Endometrial microvascular endothelial cells (primary cell): ENCODE data around the gene TSC1. TPM values are rescaled to one million over a fixed set of nuclear protein-coding genes. Genes with fewer than 3 reads are reported as not detected.

Source experiments
- in situ Hi-C: cut with HindIII; loops from 2 replicates; pipeline ENCODE4 v1.10.0; 2017; ENCODE audit warnings: low sequenced_read_pairs, low pct_unique_long_range_greater_than_20kb; ENCODE audit errors: inconsistent ontology term
- total RNA-seq: library from RNA; depleted of rRNA; stranded (reverse); fragments of >200 nt; gene quantifications from one replicate; pipeline ENCODE4 v1.2.3, GENCODE V29; 2015; ENCODE audit errors: inconsistent ontology term

Gene TSC1
- total RNA-seq, 1 donor from 2014 or later: 19.0 TPM

DNA sequence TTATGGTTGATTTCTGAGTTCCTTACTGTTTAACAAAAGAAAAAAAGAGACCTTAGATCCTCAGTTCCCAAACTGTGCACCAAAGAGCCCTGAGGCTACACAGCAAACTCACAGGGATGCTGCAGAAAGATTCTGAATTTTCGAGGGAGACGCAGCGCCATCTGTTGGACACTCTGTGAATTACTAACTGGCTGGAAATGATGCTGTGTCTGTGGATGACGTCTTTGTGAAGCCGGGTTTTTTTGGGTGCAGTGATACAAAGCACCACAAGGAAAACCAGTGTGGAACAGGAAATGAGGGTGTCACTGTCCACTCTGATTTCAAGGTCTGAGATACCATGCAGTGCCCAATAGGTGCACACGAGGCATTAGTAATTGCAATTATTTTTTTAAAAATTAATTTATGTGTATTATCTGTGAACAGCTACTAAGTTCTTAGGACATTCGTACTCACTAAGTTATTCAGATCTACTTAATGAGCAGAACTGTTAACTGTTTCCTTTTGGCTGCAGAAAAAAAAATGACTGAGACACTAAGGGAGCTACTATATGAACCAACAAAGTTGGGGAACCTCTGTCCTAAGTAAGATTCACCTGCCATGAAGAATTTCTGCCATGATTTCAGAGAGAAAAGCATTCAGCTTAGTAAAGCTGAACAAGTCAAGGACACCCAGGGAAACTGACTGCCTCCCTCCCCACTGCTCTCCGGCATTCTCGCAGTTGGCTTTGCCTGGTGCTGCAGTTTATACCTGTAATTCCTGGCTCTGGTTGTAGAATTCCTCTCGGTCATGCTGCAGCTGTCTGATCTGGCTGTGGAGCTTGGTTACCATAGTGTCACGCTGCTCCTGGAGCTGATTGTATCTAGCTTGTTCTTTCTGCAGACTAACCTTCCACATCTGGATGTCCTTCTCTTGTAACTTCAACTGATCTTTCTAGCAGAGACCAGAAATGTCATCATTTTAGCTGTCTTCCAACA lies 42.3 kb downstream of the TSC1 start:
- in situ Hi-C loops: no loop called here

DNA sequence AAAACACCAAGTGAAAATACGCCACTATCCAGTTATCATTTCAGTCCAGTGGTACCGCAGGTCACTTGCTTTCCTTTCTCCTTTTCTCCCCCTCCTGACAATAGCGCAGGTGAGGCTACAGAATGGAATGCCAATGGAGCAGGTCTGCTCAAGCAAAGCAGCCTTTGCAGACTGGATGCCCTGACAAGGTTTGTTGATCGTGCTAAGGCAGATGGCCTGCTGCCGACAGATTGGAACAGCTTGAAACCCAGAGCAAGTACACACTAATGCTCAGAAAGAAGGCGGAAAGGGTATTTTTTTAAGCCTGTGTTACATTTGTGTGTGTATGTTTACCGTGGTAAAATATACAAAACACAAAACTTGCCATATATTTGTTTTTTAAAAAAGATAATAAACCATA lies 46.4 kb downstream of the TSC1 start:
- in situ Hi-C loops: no loop called here

DNA sequence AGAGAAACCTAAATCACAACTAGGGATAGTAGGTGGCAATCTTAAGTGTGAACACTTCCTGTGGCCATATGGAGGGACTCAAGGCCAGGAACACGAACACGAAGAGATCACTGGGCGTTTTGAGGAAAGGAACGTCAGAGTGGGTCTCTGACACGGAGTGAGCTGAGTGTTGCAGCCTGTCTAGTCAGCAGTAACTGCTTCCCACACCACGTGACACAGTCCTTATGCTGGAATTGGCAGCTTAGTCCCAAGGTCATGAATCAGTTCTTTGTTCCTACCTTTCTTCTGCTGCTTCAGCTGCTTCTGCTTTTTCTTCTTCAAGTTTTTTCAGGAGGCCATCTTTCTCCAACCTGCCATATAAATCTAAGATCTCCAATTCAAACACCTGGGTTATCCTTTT lies 47.5 kb downstream of the TSC1 start:
- in situ Hi-C loops: no loop called here

DNA sequence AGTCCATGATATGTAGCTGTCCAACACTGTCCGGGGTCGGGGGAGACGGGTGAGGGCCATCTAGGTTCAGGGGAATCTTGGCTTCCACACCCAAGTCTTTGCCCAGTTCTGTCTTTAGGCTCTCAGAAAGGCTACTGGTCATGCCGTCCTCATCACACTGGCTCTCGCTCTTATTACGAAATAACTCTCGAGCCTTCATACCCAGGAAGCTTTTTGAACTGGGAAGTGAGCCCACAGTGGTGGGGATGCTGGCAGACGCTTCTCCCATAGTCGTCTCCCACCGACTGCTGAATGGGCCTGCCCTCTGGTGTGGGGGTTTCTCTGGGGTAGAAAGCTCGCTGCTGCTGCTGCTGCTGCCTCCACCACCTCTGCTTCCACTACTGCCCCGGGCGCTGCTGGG lies 48.2 kb downstream of the TSC1 start:
- in situ Hi-C loops: no loop called here

DNA sequence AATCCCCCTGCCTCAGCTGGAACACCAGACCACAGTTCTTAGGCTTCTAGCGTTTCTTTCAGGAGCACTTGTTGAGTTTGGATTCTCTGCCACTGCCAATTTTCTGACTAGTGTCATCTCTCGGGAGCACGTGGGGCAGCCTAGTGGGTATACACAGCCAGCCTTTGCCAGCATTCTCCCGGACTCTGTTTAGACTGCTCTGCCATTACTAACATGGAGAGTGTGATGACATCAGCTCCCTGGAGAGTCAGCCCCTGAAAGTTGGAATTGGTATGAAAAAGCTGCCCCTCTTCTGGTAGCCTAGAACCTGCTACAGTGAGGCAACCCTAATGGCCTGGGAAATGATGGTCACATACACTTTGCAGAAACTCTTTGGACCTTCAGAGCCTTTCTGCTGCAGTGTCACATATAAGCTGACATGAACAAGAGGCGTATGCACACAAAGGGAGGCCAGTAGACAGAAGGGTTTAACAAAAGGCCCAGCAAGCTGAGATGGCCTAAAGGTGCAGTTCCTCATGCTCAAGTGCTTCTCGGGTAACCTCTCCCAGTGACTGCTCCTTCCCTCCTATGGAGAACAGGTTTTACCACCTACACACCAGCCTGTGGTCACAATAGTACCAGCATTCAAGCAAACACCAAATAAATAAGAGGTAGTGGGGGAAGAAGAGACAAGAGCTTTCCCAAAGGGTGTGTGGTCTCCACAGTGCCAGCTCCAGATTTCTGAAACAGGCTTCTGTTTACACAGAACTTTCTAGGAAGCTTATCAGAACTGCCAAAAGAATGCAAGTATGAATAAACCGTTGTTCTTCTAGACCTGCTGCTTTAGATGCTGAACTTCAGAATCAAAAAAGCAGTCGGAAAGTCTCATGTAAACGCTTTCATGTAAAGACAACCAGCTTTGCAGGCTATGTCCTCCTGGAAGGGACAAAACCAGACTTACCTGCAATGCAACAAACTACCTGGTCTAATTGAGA lies 49.3 kb downstream of the TSC1 start:
- in situ Hi-C loops: no loop called here

DNA sequence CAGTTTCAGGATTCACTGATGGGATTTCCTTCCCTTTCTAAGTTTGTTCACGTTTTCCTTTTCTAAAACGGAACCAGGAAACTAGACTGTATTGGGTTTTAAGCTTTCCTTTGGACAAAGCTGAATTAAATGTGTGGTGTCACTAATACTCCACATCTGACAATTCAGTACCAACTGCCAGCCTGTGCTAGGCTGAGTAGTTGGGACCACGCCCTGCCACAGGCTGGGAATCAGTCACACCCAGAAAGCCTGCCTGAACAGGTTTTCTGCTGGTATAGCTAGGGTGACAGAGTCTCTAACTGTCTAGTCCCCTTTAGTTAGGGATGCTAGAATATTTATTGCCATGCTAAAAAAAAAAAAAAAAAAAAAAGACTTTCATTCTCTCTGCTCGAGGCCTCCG lies 50.1 kb downstream of the TSC1 start:
- in situ Hi-C loops: no loop called here

DNA sequence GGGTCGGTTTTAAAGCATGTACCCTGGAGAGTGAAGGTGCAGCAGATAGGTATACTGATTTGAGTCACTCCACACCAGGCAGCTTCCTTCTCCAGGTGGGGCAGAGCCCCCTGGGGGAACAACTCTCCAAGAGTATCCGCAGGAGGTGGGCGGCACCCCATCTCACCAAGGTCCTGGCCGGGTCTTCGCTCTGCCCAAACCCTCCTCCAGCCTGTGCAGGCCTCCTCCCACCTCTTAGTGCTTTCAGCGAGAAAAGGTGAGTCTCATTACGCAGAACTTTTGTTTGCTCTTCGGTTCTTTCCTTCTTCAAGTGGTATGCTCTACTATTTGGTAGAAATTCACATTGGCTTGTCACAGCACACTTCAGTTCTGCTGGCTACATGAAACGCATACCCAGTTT lies 52.0 kb downstream of the TSC1 start:
- in situ Hi-C loops: no loop called here

DNA sequence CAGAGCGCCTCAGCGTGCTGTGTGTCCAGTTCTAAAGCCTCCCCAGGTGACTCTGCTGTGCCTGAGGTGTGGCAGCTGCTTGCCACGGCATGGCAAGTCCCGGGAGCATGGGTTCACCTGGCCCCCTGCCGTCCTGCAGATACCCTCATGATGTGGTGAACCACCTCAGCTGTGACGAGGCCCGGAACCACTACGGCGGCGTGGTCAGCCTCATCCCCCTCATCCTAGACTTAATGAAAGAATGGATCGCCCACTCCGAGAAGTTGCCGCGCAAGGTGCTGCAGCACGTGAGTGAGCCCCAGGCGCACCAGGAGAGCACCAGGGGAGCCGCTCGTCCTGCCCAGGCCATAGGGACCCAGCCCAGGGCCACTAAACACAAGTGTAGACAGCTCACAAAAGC lies 56.3 kb downstream of the TSC1 start:
- in situ Hi-C loops: no loop called here

DNA sequence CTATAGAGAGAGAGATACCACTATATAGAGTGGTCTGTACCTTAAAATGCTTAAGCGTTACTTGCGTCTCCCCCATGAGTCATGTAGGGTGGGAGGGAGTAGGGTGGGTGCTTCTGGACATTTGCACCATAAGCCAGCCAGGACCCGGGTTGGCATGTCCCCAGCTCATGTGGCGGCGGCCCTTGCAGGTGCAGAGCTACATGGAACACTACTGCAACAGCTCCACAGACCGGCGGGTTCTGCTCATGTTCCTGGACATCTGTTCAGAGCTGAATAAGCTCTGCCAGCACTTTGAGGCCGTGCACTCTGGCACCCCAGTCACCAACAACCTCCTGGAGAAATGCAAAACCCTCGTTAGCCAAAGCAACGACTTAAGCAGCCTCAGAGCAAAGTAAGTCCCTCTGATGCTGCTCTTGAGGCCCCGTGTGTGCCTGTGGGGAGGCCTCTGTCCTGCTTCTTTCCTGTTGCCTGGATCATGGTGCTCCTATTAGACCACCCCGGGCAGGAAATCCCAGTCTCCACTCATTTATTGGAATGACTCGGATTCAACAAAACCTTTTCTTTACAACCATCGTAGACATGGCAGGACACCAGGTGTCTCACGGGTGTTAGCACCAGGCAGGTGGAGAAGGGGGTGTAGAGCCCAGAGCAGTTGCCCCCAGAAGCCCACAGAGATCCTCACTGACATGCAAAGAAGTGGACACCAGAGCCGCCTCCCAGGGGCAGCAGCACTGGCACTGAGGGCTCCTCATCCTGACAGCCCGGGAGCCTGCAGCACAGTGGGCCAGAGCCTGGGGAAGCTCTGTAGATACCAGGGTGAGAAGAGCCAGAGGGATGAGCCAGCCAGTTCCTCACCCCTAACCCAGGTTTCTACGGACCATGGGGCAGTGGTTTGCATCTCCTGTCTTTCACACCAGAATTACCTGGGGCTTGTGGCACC lies 57.0 kb downstream of the TSC1 start:
- in situ Hi-C loops: no loop called here

DNA sequence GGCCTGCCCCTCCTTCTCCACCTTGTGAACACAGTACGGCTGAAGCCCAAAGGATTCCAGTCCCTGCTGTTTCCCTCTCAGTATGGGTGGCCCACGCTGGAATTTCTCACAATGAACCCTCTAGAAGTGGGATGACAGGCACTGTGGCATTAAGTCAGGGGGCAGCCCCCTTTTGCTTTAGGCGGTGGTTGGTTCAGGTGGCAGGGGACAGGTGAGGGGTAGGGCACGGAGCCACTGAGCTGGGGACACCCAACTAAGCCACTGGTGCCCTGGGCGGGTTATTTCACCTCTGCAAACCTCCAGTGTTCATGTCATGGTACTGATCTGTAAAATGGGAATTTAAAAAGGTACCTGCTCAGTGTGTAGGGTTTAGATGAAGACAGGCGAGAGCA lies 58.1 kb downstream of the TSC1 start:
- in situ Hi-C loops: no loop called here

DNA sequence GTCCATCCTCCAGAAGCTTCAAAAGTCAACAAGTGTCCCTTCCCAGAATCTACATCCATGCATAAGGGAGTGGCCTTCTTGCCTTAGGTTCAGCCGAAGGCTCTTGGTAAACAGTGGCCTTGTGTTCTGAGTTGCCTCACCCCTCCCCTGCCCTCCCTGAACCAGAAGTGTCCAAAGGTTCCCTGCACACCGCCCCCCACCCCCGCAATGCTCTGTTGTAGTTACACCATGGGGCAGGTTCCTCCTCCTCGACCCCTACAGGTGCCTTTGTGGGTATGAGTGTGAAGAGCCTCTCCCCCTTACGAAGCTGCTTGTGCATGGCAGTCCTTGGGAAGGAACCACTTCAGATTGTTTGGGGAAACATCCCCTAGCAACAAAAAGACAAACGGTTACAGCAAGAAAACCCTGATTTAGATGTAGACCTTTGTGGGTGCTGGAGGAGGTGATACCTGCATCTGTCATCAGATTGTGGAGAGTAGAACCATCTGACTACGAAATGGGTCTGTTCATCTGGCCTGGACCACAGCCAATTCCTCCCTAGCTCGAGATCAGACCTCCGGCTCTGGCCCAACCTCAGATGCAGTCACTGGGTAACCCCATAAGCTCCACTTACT lies 58.6 kb downstream of the TSC1 start:
- in situ Hi-C loops: no loop called here

DNA sequence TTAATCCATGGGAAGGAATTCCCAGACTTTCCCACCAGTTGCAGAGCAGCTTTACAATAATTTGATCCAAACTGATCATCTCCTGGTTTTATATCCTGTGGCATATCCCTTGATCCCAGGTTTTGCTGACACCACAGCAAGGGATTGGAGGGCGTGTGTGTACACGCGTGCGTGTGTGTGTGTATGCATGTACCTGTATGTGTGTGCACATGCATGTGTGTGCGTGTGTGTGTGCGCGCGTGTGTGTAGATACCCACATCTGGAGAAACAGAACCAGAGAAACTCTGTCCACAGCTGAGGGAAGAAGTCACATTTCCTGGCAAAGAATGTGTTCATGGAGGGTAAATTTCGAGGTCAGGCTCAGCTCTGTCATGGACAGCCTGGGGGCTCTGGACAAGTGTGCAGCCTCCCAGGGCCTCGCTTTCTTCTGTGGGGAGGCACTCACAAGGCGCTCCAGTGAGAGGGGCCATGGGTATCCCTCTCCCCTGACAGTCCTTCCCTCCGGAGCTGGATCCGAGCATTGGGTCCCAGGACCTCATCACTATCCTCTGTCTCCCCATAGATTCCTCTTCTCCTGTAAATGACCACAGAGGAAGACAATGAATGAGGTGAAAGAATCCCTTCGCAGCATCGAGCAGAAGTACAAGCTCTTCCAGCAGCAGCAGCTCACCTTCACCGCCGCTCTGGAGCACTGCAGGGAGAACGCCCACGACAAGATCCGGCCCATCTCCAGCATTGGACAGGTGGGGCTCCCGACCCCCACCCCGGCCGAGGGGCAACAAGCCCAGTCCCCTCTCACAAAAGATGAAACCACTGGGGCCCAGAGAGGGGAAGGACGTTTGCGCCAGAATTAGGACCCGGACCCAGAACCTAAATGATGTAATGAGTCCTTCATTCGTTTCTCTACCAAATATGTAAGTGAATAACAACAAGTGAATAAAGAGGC lies 60.8 kb downstream of the TSC1 start:
- in situ Hi-C loops: no loop called here

DNA sequence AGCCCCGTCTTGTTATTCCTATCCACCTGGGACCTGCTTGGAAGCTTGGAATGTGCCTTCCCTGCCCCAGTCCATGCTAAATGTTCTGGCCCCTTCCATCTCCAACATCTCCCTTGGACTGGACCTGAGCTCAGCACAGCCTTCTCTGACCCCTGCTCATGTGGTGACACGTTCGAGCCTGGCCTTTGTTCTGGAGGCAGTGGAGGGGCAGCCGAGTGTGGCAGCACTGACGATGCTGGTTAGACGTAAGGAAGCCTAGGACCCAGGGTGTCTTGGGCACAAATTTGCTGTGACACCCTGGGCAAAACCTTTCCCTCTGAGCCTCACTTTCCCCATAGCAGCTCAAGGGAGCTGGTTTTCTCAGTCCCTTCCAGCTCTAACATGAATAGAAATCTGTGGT lies 61.8 kb downstream of the TSC1 start:
- in situ Hi-C loops: no loop called here

DNA sequence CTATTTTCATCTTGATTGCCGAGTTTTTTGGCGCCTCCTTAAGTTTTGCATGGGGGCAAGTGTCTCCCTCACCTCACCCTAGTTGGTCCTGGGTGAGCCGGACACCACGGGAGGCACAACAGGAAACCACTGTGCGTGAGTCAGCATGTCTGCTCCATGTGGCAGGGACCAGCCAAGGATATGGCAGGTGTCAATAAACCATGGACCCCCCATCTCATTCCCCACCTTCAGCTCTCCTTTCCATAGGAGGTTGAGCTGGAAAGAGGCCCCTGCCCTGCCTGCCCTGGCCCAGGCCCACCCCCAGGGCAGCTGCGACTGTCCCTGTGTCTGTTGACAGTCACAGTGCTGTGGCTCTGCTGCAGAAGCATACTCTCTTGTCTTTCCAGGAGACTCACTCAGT lies 62.6 kb downstream of the TSC1 start:
- in situ Hi-C loops: no loop called here

DNA sequence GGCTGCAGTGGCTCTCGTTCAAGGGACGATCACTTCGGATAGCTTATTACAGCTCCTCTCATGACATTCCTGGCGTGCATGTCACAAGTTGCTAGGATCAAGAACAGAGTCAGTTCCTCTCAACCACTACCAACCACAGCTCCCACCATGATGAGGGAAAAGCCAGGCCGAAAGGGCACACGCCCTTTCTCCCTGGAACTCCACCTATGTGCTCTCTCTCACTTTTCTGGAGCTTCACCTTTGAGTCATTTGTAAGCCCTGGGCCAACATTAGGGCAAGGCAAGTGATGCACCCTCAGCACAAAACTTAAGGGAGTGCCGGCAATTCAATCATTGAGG lies 64.1 kb downstream of the TSC1 start:
- in situ Hi-C loops: no loop called here

DNA sequence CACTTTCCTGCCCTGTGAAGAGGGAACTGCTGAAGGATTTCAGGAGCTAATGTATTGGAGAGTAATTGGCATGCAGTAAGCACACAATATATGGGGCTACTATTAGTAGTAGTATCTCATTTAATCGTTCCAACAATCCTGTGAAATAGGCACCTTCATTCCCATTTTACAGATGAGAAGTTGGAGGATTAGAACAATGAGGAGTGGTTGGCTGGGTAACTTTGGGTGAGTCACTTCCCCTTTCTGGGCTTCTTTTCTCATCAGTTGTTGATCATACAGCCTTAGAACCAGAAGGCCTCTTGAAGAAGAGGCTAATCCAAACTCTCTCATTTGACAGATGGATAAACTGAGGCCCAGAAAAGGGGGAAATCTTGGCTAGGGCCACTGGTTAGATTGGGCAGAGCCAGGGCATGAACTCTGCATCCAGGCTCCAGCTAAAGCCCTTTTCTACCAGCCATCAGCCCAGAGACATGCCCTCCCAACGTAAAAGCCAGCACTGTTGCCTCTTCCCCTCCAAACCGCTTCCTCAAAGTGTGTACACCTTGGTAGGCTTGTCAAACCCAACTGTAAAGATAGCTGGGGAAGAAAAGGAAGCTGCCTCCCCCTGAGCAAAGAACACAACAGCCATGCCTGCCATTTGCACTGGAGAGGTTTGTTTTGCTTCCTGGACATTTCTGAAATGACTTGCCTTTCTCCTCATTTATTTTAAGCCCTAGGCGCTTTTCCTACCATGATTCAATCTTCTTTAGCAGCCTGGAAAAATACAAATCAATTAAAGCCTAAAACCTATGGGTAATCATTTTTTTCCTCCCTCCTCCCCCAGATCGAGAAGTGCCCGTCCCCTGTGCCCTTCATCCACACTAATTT lies 64.7 kb downstream of the TSC1 start:
- in situ Hi-C loops: no loop called here
